Measurements from ENCODE around the gene OR5D14.

OR5D14 gene

DNA sequence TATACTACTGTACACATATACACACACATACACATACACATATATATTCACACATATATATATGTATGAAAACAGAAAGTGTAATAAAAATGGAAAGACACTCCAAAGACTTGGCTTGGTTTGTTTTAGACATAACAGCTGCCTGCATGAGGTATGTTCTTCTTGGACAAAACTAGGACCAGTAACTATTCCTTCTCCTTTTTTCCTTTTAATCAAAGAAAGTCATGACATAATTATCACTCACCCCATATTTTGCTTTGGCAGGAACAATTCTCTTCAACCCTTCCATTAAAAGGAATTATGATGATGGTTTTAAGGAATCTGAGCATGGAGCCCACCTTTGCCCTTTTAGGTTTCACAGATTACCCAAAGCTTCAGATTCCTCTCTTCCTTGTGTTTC, at the start of gene OR5D14:
TSS of gene OR5D14 (plus strand) at position 301 of the 400 bp plus-strand sequence. CDS start at position 301, 0 bp downstream.
- DNase-seq, result no peak

GRCh38 chr11:55773138-55773537, 22.2 kb upstream of the OR5D14 start, which contains the start of gene OR5D13:
TSS of gene OR5D13 (plus strand) at chr11:55773438. CDS start at chr11:55773438, 0 bp downstream.
- no peak for DNase-seq

DNA sequence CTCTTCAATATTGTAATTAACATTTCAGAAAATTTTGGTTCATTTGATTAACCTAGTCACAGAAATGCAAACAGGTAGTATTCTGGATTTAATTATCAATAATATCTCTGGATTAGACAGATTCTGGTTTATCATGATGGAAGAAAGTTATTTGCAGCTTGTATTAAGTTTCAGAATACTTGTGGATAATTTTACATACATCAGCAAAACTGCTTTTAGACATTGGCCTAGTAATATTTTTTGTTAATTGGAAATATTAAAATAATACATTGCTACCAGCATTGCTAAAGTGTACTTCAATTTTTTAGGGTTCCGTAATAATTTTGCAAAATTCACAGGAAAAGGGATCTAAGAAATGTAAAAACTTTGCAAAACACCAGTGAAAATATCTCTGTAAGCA, 3.8 kb upstream of the OR5D14 start:
- no peak for DNase-seq

GRCh38 chr11:55793321-55793720, 2.0 kb upstream of the OR5D14 start:
- DNase-seq, result no peak

GRCh38 chr11:55806248-55806647, 10.9 kb downstream of the OR5D14 start:
- no peak for DNase-seq

DNA sequence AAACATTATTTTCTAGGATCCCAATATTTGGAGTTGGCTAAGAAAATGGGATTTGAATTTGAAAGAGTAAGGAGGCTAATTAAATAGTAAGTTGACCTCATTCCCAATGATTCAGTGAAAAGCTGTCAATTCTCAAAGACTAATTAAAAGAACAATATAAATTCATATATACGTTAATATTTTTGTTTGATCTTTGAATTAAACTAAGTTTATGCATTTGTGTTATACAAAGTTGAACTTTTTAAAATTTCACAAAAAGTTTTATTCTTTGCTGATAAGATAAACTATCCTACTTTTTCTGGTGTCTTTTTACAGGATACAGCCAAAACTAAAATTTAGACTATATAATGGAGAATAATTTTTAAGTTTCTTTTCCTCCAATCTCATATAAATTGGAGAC, 15.7 kb downstream of the OR5D14 start, which contains the start of gene OR5L1:
TSS of gene OR5L1 (plus strand) at position 301 of the 400 bp plus-strand sequence. CDS start 100 bp downstream, outside the sequence.
- DNase-seq, result no peak

- DNase-seq, result no peak
Measured at GRCh38 chr11:55819330-55819729, 24.0 kb downstream of the OR5D14 start, which contains the start of gene OR5D18. TSS of gene OR5D18 (plus strand) at chr11:55819630. CDS start at chr11:55819630, 0 bp downstream.

DNA sequence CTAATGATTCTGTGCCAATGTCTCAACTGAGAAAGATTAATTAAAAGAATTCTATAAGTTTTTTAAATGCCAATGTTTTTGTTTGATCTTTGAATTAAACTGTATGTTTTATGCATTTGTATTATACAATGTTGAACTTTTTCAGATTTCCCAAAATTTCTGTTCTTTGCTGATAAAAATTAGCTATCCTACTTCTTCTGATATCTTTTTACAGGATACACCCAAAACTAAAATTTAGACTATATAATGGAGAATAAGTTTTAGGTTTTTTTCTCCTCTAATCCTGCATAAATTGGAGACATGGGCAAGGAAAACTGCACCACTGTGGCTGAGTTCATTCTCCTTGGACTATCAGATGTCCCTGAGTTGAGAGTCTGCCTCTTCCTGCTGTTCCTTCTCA, 31.6 kb downstream of the OR5D14 start, which contains the start of gene OR5L2:
TSS of gene OR5L2 (plus strand) at position 301 of the 400 bp plus-strand sequence. CDS start at position 301, 0 bp downstream.
- DNase-seq, result no peak

GRCh38 chr11:55838452-55838851, 43.1 kb downstream of the OR5D14 start, which contains the start of gene OR5D16:
TSS of gene OR5D16 (plus strand) at chr11:55838752. CDS start at chr11:55838752, 0 bp downstream.
- DNase-seq, result no peak
